ENCODE data around the gene KCNQ1.

DNA sequence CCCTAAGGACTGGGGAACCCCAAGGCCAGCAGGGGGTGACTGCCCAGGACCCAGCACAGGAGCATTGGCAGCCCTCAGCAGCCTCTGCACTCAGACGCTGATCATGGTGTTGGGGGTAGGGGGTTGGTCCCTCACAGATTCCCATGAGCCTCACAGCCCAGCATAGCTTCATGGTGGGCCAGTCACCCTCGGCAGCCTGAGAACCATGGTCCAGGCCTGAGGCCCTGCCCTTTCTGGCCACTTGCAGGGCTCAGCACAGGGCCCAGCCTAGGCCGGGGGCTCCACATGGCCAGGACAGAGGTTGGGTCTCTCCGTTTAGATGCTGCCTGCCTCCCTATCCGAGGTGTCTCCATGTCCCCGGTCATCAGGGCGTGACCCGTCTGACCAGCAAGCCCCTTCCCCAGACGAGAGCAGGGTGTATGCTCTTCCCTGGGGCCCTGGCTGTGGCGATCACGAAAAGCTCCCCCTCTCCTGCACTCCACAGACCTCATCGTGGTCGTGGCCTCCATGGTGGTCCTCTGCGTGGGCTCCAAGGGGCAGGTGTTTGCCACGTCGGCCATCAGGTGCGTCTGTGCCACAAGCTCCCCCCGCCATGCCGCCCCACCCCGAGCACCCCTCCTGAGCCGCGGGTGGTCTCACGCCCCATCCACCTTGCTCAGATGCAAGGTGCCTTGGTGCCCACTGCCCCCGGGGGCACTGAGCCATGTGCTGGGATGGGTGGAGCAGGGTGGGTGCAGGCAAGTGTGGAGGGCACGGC lies 126.2 kb downstream of the KCNQ1 start:
- TF ChIP-seq CTCF (conservative IDR thresholded peaks at IDR 0.05; ENCODE audit: low read length): no peak
- TF ChIP-seq EZH2phosphoT487 (IDR thresholded peaks at IDR 0.05; ENCODE audit: borderline replicate concordance): no peak

Data from Loucy (cell line).